HuH-7 (cell line): ENCODE data around the gene EIF2B1.

Source experiments
- DNase-seq: peaks from one replicate; pipeline ENCODE4 v3.0.0; 2011; ENCODE audit warnings: low spot score

EIF2B1 gene

DNA sequence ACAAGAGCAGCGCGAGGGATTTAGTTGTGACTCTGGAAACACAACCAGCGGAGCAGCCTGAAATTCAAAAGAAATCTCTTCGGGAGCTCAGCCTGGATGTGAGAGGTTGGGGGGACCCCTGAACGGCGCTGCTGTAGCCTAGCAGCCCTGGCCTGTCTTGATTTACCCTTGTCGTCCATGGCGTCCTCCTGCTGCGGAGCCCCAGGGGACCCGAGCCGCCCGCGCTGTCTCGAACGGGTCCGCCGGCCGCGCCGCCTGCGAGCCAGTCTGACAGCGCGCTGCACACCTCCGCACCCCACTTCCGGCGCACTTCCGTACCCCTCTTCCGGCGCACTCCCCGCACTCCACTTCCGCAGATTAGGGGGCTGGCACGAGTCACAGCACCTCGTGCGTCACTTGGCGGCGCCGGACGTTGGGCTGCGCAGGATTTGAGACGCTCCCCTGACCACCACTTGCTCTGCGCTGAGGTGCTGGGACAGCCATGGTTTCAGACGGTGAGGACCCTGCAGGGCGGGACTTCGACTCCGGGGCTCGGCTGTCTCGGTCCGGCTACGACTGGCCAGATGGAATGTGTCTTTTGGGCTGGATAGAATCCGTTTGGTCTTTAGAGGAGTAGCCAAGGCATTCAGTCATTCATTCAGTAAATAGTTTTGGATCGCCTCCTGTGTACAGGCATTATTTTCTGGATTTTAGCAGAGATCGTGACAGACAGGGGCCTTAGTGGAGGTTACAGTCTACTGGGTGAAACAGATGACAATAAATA, at the start of gene EIF2B1, which contains the start of gene GTF2H3:
EIF2B1 (minus strand) TSS at position 308 of the 763 bp plus-strand sequence; CDS start at position 179, 129 bp downstream.
GTF2H3 (plus strand) TSS at position 451 of the 763 bp plus-strand sequence; CDS start at position 482, 31 bp downstream.
- peak; percentile 91 for DNase-seq

DNA sequence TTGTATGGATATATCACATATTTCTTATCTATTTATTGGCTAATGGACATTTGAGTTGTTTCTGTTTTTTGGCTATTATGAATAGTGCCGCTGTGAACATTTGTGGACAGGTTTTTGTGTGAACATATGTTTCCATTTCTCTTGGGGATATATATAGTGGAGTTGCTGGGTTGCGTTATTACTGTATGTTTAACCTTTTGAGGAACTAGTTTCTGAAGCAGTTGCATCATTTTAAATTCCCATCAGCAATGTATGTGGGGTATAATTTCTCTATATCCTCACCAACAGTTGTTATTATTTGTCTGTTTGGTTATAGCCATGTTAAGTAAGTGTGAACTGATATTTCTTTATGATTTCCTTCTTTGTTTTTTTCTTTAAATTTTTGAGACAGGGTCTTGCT, 48.1 kb upstream of the EIF2B1 start:
- DNase-seq = no peak

- no peak for DNase-seq
Observed at GRCh38 chr12:123678981-123679380, 45.5 kb upstream of the EIF2B1 start.

DNA sequence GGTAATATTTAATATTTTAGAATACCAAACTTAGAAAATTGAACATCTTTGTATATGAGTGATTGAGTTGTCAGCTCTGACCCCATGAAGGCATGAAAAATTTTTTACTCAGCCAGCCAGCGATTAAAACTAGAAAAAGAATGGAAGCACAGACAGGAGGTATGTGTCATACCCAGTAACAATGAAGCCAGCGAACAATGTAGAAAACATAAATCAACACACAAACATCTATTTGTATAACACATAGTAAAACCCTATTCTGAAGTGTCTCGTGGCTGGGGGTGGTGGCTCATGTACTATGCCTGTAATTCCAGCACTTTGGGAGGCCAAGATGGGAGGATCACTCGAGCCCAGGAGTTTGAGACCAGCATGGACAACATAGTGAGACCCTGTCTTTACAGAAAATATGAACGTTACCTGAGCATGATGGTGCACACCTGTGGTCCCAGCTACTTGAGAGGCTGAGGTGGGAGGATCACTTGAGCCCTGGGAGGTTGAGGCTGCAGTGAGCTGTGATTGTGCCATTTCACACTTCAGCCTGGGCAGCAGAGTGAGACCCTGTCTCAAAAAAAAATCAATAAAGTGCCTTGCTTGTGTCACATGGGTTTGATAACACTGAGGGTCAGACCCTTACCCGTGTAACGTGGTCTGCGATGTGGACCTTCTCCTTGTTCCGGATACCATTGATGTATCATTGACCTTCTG, 43.3 kb upstream of the EIF2B1 start:
- no peak for DNase-seq

DNA sequence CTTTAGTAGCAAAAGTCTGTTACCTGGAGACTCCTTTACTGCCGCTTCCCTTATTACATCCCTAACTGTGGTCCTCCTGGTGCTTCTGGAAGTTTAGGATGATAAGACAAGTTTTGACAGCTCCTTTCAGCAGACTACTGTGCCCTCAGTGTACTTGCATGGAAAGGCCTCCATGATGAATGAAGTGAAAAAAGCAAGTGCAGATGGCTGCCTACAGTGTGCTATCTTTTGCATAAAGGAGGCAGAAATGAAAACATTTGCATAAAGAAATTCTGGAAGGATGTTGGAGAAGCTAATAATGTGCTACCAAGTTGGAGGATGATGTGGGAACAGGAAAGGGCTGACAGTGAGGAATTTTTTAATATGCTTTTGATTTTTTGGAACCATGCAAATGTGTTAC, 42.0 kb upstream of the EIF2B1 start:
- DNase-seq = no peak

- no peak for DNase-seq
Observed at GRCh38 chr12:123671876-123672275, 38.4 kb upstream of the EIF2B1 start.

- peak; percentile 90 for DNase-seq
Observed at GRCh38 chr12:123670882-123671728, 37.6 kb upstream of the EIF2B1 start, which contains the start of gene TCTN2. TCTN2 (plus strand) TSS chr12:123671113; CDS start chr12:123671241, 128 bp downstream.

DNA sequence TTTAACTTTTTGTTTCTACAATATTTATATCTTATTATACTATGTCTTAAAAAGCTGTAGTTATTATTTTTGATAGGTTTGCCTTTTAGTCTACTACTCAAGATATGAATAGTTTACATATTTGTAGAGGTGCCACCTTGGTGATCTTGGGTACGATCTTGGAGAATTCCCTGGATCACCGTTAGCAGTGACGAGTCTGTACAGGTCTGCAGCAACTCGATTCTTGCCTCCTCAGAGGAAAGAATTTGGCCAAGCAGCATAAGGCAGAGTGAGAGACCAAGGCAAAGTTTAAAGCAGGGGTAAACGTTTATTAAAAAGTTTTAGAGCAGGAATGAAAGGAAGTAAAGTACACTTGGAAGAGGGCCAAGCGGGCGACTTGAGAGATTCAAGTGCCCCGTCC, 34.3 kb upstream of the EIF2B1 start:
- no peak for DNase-seq

DNA sequence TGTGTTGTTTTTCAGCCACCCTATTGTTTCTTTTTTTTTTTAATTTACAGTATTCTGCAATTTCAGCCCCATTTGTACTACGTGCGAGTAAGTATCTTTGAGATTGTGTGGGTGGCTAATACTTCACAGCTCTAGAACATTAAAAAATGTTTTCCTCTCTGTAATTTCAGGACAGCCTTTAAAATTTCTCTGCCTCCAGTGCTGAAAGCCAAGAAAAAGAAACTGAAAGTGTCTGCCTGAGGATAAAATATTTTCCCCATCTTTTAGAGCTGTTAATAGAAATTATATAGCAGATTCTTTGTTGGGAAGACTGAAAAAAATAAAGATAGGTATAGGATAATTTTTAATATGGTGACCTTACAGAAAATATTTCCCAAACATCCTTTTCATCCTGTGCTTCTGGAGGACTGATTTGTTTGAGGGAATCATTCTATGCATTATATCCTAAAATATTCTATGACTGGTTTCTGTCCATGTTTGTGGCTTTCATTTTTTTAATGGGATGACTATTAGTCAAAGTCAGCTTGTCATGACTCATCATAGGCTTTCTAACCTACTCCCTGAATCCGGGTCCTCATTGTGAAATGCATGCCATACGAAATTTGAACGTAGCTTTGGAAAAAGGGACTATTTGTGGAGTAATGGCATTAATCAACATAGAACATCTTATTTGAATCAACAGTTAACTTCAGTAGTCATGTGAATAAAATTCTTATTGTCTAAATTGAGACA, 26.7 kb upstream of the EIF2B1 start:
- no peak for DNase-seq

DNA sequence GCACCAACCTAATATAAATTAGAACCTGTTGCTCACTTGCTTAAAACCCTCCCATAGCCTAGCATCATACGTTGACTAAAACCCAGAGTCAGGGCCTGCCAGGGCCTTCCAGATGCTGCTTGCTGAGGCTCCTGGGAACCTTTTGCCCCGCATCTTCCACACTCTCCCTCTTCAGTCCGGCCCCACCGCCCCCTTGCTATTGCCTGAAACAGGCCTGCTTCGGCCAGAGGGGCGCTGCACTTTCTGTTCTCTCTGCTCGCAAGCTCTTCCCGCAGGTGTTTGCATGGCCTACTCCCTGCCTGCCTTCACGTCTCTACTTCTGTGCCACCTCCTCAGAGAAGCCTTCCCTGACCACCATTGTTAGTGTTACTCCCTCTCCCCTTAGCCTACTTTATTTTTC, 23.7 kb upstream of the EIF2B1 start:
- no peak for DNase-seq

- DNase-seq = no peak
Observed at GRCh38 chr12:123656392-123656791, 22.9 kb upstream of the EIF2B1 start.

- no peak for DNase-seq
Observed at GRCh38 chr12:123655420-123655819, 21.9 kb upstream of the EIF2B1 start.

DNA sequence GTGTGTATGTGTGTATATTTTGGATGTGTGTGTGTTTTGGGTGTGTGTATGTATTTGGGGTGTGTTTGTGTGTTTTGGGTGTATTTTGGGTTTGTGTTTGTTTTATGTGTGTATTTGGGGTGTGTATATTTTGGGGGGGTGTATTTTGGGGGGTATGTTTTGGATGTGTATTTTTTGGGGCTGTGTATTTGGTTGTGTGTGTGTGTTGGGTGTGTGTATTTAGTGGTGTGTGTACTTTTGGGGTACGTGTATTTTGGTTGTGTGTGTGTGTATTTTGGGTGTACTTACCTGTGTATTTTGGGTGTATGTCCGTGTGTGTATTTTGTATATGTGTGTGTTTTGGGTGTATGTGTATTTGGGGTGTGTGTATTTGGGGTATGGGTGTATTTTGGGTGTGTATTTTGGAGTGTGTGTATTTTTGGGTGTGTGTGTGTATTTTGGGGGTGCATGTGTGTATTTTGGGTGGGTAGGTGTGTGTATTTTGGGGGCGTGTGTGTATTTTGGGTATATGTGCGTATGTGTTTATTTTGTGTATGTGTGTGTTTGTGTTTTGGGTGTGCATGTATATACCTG, 20.7 kb upstream of the EIF2B1 start:
- DNase-seq = no peak

GRCh38 chr12:123648401-123648800, 14.9 kb upstream of the EIF2B1 start:
- DNase-seq = no peak

GRCh38 chr12:123645878-123646277, 12.4 kb upstream of the EIF2B1 start:
- DNase-seq = no peak

DNA sequence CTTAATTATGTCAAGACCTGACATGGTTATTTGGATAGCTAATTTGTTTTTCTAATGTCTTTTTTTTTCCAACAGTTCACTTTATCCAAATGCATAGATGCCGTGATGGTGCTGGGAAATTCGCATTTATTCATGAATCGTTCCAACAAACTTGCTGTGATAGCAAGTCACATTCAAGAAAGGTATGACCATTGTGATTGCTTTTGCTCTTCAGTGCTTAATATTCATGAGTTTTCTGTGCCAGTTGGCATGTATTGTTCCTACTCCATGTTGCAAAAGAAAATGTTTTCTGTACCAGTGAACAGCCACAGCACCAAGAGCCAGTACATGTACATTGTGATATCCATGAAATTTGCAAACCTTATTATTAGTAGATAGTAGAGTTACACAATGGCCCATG, 11.9 kb upstream of the EIF2B1 start:
- no peak for DNase-seq

GRCh38 chr12:123643911-123644310, 10.4 kb upstream of the EIF2B1 start:
- DNase-seq = no peak

DNA sequence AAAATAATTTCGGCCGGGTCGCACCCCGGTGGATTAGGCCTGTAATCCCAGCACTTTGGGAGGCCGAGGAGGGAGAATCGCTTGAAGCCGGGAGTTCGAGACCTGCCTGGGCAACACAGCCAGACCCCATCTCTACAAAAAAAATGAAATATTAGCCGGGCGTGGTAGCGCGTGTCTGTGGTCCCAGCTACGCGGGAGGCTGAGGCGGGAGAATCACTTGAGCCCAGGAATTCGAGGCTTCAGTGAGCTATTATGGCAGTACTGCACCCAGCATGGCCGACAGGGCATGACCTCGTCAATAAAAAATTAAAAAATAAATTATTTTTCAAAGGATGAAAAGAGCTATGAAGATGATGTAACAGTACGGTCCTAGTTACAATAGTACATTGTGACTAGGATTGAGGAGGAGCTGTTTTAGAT, 666 bp upstream of the EIF2B1 start:
- no peak for DNase-seq

DNA sequence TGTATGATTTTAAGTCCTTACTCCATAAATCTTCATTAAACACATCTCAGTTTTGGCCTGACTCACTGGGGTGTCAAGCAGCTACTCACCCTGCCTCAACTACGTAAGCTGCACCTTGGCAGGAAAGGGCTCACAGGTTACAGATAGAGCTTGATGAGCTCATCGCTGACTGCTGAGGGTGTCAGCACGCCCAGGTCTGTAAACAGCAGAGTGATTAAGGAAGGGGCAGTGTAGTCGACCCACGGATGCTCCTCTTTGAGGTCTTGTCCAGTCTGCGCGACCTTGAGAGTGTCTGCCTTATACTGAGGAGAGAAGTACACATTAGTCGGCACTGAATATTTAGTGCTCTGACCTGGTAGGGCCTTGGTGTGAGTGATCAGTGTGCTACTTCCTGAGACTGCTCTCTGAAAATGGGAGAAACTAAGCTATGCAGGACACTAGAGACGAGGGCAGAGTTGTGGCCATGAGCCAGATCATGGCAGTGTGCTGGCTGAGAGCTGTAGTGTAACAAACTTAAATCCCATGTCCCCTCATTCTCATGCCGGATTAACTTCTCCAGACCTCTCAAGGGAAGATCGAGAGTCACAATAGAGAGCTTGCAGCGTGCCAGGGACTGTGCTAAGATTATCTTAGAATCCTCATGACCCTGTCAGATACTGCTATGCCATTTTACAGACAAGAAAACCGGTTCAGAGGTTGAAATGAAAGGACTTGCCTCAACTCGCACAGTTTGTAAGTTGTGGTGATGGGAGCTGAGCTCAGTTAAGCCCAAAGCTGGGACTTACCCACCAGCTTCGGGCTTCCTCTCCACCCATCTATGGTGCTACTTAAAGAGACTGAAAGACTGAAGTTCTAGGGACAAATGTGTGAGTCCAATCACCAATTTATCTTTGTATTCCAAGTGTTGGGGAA, 11.6 kb downstream of the EIF2B1 start:
- no peak for DNase-seq

DNA sequence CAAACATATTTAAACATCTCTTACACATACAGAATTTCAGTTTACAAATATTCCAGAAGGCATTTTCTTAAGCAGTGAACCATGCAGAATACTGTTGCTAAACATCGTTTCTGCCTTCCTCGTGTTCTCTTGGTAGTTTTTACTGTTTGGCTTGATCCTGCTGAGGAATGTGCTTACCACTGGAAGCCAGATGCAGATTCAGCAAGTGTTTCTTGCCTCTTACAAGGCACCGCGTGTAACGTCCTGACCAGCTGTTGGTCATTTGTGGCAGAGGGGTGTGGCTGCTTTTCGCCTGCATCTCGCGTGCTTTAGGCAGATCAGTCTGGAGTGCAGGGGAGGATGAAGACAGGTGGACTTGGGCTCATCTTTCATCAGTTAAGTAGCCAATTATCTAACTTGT, 12.4 kb downstream of the EIF2B1 start:
- DNase-seq = no peak
